AG08395 (cell line): ENCODE data around the gene MRC2.

Source experiments
- DNase-seq: peaks from one replicate; pipeline ENCODE4 v3.0.0; 2012; ENCODE audit warnings: mixed read lengths, low spot score

Gene MRC2

DNA sequence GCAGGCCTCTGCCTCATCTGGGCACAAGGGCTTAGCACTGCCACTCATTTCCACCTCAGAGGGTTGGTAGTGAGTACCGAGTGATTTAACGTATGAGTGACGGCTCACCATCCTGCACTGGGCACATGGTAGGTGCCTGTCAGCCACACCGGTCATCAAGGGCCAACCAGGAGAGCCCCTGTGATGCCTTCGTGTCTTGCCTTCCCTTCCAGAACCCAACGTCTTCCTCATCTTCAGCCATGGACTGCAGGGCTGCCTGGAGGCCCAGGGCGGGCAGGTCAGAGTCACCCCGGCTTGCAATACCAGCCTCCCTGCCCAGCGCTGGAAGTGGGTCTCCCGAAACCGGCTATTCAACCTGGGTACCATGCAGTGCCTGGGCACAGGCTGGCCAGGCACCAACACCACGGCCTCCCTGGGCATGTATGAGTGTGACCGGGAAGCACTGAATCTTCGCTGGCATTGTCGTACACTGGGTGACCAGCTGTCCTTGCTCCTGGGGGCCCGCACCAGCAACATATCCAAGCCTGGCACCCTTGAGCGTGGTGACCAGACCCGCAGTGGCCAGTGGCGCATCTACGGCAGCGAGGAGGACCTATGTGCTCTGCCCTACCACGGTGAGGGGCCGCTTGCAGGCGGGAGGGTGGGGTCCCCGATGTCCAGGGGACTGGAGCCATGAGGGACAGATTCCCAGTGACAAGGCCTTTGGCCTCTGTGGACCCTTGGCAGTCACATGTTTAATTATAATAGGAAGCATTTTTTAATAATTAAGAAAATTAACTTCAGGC, 37.1 kb downstream of the MRC2 start:
- no peak for DNase-seq

- no peak for DNase-seq
Observed at GRCh38 chr17:62665599-62665998, 38.1 kb downstream of the MRC2 start.

DNA sequence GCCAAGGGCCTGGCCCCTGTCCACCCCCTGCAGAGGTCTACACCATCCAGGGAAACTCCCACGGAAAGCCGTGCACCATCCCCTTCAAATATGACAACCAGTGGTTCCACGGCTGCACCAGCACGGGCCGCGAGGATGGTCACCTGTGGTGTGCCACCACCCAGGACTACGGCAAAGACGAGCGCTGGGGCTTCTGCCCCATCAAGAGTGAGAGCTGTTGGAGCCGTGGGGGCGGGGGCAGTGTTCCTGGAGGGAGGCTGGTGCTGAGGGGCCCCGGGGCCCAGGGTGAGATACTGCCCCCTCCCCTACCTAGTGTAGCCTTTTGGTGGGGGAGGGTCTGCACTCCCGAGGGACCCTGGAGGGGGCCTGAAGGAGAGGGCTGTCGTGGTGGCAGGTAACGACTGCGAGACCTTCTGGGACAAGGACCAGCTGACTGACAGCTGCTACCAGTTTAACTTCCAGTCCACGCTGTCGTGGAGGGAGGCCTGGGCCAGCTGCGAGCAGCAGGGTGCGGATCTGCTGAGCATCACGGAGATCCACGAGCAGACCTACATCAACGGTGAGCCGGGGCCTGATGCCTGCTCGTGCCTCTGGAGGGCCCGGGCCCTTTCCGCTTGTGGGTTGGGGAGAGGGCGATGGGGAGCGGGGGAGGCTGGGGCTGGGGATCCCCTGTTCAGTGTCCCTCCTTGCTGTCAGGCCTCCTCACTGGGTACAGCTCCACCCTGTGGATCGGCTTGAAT, 38.8 kb downstream of the MRC2 start:
- DNase-seq, result no peak

DNA sequence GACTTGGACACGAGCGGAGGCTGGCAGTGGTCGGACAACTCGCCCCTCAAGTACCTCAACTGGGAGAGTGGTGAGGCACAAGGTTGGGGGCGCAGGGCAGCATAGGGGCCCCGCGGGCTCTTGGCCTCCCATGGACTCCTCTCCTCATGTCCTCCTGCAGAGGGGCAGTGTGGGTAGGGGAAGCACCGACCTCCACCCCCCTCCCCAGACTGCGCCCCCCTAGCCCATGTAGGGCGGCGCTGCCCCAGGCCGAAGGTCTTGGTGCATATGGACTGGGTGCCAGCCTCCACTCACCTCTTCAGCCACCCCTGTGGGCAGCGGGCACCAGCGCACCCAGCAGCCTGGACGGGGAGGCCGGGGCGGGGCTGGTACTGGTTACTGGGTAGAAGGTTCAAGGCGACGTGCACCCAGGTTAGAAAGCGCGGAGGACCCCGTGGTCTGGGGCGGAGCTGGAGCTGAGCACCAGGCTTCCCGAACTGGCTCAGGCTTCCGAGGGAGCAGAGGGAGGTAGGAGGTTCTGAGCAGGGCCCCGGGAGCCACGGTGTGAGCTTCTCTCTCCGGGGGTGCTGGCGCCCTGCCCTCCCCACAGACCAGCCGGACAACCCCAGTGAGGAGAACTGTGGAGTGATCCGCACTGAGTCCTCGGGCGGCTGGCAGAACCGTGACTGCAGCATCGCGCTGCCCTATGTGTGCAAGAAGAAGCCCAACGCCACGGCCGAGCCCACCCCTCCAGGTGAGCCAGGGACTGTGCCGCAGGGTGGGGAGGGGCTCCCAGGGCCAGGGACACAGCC, 39.5 kb downstream of the MRC2 start:
- DNase-seq, result no peak

DNA sequence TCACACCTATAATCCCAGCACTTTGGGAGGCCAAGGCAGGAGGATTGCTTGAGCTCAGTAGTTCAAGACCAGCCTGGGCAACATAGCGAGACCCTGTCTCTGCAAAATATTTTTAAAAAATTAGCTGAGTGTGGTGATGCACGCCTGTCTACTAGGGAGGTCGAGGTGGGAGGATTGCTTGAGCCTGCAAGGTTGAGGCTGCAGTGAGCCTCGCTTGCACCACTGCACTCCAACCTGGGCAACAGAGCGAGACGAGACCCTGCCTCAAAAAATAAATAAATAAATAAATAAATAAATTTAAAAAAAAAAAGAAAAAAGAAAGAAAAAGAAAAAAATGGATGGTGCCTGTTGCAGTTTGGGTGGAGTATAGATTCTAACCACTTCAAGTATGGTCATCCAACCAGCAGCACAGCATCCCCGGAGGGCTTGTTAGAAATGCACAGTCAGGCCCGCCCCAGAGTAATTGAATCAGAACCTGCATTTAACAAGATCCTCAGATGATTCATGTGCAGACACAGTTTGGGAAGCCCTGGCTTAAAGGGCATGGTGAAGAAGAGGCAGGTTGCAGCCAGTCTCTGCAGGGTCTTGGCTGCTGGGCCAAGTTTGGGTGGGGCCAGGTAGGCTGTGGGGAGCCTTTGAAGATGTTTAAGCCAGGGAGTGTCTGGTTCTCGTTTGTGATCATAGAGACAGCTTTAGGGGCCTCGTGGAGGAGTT, 40.8 kb downstream of the MRC2 start:
- DNase-seq, result no peak

DNA sequence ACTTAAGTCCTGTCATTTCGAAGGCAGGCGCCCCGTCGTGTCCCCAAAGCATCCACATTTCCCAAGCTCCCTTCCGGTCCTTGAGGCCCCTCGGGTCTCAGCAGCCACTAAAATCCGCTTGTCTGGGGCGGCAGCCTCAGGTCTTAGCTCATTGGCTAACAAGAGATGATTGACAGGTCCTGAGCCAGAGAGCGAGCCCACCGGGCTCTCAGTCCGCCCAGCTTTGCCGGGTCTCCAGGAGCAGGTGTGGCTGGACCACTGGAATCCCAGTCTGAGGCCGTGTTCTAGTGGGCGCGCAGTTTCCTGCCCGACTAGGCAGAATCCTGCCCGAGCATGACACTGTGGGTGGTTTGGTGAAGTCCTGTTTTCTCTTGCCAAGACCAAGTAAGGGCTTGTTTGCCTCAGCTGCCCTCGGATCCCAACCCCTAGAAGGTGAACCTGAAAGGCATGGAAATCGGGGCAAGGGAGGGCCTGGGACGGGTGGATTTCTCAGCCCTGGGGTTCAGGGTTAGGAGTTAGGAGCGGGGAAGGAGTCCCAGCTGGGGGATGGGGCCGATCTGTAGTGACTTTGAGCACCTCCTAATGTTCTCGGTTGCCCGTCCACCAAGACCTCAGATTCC, 42.8 kb downstream of the MRC2 start:
- no peak for DNase-seq

DNA sequence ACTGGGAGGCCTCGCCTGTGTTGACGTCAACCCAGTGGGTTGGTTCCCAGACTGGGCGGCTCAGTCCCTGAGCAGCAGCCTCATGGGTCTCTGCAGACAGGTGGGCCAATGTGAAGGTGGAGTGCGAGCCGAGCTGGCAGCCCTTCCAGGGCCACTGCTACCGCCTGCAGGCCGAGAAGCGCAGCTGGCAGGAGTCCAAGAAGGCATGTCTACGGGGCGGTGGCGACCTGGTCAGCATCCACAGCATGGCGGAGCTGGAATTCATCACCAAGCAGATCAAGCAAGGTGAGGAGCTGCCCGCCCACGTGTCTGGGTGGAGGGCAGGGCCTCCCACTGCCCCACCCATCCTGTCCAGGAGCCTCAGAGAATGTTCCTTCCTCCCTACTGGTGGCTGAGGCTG, 44.1 kb downstream of the MRC2 start:
- no peak for DNase-seq

- DNase-seq, result no peak
Observed at GRCh38 chr17:62672957-62673356, 45.5 kb downstream of the MRC2 start.

GRCh38 chr17:62673614-62674362, 46.3 kb downstream of the MRC2 start:
- no peak for DNase-seq

GRCh38 chr17:62674363-62674739, 46.9 kb downstream of the MRC2 start:
- no peak for DNase-seq

- DNase-seq, result no peak
Observed at GRCh38 chr17:62674841-62675240, 47.4 kb downstream of the MRC2 start.

- DNase-seq, result peak; percentile 35
Observed at GRCh38 chr17:62675260-62675659, 47.8 kb downstream of the MRC2 start.

- DNase-seq, result no peak
Observed at GRCh38 chr17:62675701-62676100, 48.2 kb downstream of the MRC2 start.

GRCh38 chr17:62676231-62676943, 48.9 kb downstream of the MRC2 start:
- DNase-seq, result no peak

- DNase-seq, result no peak
Observed at GRCh38 chr17:62676952-62677596, 49.6 kb downstream of the MRC2 start.

GRCh38 chr17:62678214-62678919, 50.9 kb downstream of the MRC2 start:
- no peak for DNase-seq

DNA sequence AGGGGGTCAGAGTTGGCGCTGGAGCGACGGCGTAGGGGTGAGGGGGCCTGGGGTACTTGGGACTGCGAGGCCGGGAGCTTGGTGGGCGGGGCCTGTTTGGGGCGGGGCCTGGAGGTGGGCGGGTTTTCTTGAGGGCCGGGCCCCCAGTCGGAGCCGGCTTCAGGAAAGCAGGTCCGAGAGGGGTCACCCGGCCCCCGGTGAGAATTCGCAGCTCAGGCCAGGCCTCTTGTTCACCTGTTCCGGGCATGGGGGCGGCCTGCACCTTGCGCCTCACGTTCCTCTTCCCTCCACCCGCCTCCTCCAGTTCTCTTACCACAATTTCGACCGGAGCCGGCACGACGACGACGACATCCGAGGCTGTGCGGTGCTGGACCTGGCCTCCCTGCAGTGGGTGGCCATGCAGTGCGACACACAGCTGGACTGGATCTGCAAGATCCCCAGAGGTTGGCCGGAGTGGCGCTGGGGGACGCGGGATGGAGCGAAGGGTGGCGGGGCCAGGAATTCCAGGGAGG, 52.5 kb downstream of the MRC2 start:
- DNase-seq, result no peak

- DNase-seq, result no peak
Observed at GRCh38 chr17:62680541-62681052, 53.1 kb downstream of the MRC2 start.
